DOHH2 (cell line): ENCODE measurements around the gene GABPB1.

ENCODE experiments used
- CTCF ChIP-seq: fragments of 200-600 bp; sonication (generic); IDR thresholded peaks from one replicate; pipeline ENCODE4 v1.5.1; 2014; ENCODE audit warnings: antibody characterized with exemption, mild to moderate bottlenecking, low read depth, low read length; ENCODE audit not compliant: poor library complexity, severe bottlenecking
- EZH2phosphoT487 ChIP-seq: fragments of 200-600 bp; sonication (generic); IDR thresholded peaks from 2 replicates; pipeline ENCODE4 v1.6.1; 2017; ENCODE audit warnings: borderline replicate concordance, mild to moderate bottlenecking, antibody characterized with exemption, low read length, moderate library complexity, mixed read lengths

GRCh38 chr15:50333229-50333628 is 21.8 kb downstream of the GABPB1 start:
- no peak for TF ChIP-seq CTCF
- no peak for TF ChIP-seq EZH2phosphoT487
